GM18520 (cell line): ENCODE data around the gene VPS13D.

Source experiments
- ATAC-seq: cut with Tn5 transposase; IDR thresholded peaks from one replicate; pipeline ENCODE4 v1.9.1; 2021; ENCODE audit not compliant: unreplicated experiment

VPS13D gene

DNA sequence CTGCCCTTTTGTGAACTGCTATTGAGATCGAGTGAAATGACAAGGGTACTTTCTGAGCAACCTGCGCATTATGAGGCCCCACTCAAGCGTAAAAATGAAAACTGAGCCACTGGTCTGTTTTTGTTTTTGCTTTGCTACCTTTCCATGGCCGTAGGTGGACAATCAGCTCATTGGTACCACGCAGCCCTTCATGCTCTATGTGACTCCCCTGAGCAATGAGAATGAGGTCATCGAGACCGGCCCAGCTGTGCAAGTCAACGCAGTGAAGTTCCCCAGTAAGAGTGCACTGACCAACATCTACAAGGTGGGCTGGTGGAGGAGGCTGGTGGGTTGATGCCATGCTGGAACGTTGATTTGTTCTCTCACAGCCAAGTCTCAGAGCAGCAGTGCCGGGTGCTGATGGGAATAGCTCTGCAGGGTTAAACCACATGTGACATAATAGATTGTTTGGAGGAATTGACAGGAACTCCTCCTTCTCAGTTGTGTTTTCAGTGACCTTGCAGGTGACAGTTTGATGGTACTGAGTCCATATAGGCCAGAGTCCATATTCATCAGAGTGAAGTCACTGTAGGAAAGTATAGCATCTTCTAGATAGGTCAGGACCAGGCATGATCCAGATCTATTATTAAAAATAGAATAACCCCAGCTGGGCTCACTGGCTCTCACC is 170.3 kb downstream of the VPS13D start:
- no peak for ATAC-seq

GRCh38 chr1:12402159-12402673 is 172.4 kb downstream of the VPS13D start:
- no peak for ATAC-seq

- ATAC-seq, result no peak
Measured at GRCh38 chr1:12402842-12403241, 173.0 kb downstream of the VPS13D start.

DNA sequence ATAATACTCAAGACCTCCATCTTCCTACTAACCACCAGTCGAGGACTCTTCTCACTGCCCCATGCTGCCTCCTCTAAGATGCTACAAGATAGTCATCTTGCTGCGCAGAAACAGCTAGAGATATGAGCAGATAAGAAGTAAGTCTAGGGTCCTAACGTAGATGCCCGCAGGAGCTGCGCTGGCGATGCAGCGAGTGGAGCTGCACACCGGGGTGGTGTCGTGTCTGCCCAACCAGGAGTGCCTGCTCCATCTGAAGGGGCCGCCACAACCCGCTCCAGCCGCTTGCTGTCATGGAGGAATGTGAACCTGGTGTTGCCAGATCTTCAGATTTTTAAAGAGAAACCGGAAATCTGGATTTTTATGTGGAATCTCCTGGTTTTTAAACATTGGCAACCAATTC is 175.1 kb downstream of the VPS13D start:
- no peak for ATAC-seq

- no peak for ATAC-seq
Measured at GRCh38 chr1:12405325-12406210, 175.7 kb downstream of the VPS13D start.

GRCh38 chr1:12406211-12407021 is 176.6 kb downstream of the VPS13D start:
- ATAC-seq, result no peak

DNA sequence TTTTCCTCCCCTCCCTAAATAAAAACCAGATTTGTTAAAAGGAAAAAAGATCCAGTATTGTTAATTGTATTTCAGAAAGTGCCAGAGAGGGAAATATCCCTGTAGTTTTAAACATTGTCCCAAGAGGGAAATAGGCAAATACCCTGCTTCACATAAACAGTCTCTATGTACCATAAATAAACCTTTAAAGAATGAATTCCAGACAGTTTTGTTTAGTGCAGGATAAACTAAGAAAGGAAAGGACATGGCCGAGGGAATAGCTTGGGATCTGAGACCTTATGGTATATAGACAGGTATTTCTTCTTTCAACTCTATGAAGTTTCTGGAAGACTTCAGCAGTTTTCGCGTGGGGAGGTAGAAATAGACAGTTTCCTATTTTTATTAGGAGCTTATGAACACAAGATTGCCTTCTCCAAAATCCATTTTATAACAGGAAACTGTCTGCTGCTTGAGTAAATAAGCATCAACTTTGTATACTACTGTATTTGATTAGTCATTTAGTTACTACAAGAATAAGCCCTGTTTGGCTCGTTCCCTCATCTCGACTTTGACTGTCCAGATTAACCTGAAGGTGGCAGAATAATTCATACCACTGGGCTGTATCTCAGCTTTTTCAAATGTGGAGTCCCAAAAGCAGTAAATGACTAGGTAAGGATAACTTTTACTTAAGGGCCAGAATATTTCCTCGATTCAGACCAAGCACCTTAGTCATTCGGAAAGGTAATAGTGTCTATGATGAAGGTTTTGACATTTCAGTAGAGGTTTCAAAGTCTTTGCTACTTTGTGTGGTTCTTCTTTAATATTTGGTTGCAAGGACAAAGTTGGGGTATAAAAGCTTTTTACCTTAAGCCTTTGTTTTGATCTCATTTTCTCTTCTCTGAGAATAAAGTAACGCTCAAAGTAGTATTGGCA is 177.5 kb downstream of the VPS13D start:
- no peak for ATAC-seq

DNA sequence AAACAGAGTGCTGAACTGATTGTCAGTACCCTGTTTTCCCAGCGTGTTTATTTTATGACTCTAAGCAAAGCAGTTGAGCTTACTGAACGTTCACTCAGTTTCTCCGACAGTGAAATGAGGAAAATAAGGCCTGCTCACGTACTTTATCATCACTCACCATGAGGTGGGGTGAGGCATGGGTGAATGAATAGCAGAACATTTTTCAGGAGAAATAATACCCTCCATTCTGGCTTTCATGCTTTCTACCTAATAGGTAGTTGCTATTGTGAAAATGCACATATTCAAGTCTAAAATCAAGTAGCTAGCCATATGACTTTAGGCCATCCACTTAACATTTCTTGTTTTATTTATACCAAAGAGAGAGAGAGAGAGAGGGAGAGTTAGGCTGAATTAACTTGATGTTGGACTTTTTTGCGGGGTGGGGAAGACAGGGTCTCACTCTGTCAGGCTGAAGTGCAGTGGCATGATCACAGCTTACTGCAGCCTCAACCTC is 178.2 kb downstream of the VPS13D start:
- ATAC-seq, result no peak

DNA sequence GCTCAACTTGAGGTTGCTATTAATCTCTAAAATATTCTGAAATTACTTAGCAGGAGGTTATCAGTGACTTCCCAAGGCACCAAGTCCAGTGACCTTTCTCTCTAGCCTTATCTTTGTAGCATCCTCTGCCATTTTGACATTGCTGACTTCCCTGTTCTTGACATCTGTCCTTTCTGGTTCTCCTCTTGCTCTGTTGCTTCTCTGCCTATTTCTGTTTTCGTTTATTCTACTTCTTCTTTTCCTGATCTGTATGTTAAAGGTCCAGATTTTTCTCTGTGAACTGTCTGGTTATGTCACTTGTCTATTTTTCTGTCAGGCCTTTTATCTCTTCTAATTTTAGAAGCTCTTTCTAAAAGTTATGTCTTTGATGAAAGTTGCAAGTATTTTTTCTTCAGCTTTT is 178.8 kb downstream of the VPS13D start:
- ATAC-seq, result no peak

DNA sequence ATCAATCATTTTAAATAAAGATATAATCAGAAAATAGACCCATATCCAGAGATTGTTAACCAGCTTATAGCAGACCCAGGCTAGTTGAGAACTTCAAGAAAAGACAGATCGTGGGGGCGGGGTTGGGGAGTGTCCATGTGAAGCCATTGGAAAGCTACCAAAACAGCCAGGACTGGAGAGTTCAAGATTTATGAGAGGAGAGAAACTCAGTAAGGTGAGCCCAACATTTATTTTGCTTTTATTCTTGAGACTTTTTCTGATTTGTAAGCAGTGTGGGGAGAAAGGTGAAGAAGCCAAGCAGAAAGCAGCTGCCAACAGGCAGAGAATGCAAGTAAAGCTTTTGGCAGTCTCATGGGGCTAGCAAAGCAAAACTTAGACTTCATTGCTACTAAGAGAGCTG is 179.9 kb downstream of the VPS13D start:
- no peak for ATAC-seq

- ATAC-seq, result no peak
Measured at GRCh38 chr1:12410351-12410750, 180.5 kb downstream of the VPS13D start.

GRCh38 chr1:12411098-12411497 is 181.3 kb downstream of the VPS13D start:
- no peak for ATAC-seq

DNA sequence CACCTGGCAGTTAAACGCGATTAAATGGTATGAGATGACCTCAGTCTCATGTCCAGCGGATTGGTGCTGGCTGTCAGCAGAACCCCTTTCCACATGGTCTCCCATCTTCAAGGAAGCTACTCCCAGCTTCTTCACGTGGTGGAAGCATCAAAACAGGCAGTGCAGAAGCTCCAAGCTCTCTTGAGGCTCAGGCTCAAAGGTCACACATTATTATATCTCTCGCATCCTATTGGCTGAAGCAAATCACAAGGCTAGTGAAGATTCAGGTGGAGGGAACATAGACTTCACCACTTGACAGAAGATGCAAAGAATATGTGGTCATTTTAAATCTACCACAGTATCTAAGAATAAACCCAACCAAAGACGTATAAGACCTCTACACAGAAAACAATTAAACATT is 181.9 kb downstream of the VPS13D start:
- no peak for ATAC-seq

DNA sequence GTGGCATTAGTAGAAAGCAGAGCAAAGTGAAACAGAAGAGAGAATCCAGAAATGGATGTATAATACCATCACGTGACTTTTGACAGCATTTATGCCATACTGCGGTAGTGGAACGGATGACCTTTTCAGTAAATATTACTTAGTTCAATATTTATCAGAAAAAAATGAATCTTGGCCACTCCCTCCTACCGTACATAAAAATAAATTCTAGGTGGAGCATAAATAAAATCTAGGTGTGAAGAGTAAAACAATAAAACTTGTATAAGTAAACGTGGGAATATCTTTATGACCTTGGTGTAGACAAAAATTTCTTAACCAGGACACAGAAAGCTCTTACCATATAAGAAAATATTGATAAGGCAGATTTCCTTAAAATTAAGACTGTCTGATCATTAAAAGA is 182.6 kb downstream of the VPS13D start:
- no peak for ATAC-seq

- no peak for ATAC-seq
Measured at GRCh38 chr1:12413664-12414410, 184.0 kb downstream of the VPS13D start.

DNA sequence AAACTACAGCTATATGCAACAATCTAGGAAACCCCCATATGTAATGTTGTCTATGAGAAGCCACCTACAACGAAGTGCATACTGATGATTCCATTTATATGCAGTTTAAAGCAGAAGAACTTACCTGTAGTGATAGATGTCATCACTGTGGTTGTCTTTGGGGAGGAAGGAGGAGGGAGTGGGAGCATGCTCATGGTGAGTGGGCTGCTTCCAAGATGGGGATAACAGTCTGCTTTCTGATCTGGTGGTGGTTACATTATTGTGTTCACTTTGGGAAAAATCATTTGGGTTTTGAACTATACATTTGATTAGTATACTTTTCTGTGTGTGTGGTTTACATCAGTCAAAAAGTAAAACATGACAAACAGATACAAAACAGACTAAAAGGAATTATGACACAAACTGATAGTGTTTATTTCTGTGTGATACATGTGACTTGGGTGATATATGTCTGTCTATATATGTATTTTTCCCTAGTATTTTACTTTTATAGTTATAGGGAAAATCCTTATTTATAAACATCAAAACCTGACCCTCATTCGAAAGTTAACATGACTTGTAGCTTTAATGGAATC is 184.7 kb downstream of the VPS13D start:
- no peak for ATAC-seq

DNA sequence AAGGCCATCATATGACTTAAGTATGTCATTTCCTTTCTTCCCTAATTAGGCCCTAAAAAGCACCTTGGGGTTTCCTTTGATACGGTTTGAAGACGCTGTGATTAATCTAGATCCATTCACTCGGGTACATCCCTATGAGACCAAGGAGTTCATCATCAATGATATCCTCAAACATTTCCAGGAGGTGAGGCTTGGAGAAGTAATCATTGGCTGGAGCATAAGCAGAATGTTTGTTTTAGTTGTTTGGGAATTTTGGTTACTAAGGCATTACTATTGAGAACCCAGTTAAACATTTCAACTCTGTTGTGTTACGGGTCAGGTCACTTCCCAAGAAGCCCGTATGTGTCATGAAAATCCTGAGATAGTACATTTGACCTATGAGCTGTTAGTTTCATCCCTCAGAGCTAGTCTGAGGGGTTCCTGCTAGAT is 185.2 kb downstream of the VPS13D start:
- ATAC-seq, result no peak

DNA sequence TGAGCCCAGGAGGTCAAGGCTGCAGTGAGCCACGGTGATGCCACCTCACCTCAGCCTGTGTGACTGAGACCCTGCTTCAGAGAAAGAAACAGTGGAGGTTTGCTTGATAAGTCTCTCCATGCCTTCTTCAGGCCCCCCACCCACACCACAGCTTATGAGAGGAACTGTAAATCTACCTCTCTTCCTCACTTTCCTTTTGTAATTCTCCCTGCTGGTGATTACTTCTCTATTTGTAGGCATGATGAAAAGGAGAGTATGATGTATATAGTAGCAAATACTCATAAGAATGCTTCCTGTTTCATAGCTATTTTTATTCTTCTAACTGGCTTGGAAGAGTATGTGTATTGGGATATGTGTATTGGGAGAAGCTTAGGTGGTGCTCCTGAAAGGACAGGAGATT is 186.3 kb downstream of the VPS13D start:
- ATAC-seq, result no peak

DNA sequence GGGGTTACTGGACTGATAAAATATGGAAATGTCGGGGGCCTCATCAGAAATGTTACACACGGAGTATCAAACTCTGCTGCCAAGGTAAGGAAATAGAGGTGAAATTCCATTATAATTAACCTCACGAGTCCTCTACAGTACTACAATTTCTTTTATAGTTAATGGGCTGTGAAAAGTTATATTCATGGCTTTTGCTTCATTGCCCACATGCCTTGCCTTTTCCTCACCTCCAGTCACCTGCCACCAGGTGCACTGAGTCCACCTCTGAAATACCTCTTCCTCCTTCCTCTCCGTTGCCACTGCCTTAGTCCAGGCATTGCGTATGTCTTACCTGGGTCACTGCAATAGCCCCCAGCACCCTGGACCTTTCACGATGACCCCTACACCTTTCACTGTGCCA is 186.9 kb downstream of the VPS13D start:
- ATAC-seq, result no peak
